ENCODE data around the gene INPP4B.

- TF ChIP-seq CTCF (IDR thresholded peaks at IDR 0.05 in 2 of 3, conservative IDR thresholded peaks at IDR 0.05 in 1 of 3; ENCODE audit: borderline replicate concordance in 1 of 3, insufficient read depth in 1 of 3, low read depth in 2 of 3, low read length in 2 of 3), result no peak
- no peak for TF ChIP-seq RAD21 (IDR thresholded peaks at IDR 0.05; ENCODE audit: low read depth)
- no peak for TF ChIP-seq POLR2AphosphoS5 (IDR thresholded peaks at IDR 0.05; ENCODE audit: low read depth, low read length)
- no peak for TF ChIP-seq CBX3 (IDR thresholded peaks at IDR 0.05; ENCODE audit: low read depth)
- no peak for TF ChIP-seq CEBPB (IDR thresholded peaks at IDR 0.05; ENCODE audit: low read depth)
- no peak for TF ChIP-seq TCF7L2 (IDR thresholded peaks at IDR 0.05; ENCODE audit: borderline replicate concordance, extremely low read depth, insufficient read depth, insufficient read length)
- TF ChIP-seq ATF3 (IDR thresholded peaks at IDR 0.05), result no peak
Observed at GRCh38 chr4:142416711-142417275, 429.3 kb downstream of the INPP4B start.
